ENCODE data around the gene TINAGL1. TPM values are rescaled to one million over a fixed set of nuclear protein-coding genes. Genes with fewer than 3 reads are reported as not detected.
A peak's percentile ranks its signal among the peaks of the same experiment; 100 is the strongest.

TINAGL1 gene
- total and polyA plus RNA-seq, 2 of the 13 experiments (the other 11 are each of a cell fraction or from before 2014, with no cell fraction given) = 24.7 to 76.8 TPM

- TF ChIP-seq ZNF770 (CRISPR knock-in tag; IDR thresholded peaks at IDR 0.05) = no peak
- peak; percentile 37; the same call in 1 of the 2 replicates for TF ChIP-seq TBX2 (CRISPR knock-in tag; IDR thresholded peaks at IDR 0.05; ENCODE audit: borderline replicate concordance)
- 0 out of 2 replicates have a peak, but pooled peaks have one; percentile 34 for TF ChIP-seq ZNF292 (CRISPR knock-in tag; IDR thresholded peaks at IDR 0.05; ENCODE audit: borderline replicate concordance, low read depth)
- 0 out of 2 replicates have a peak, but pooled peaks have one; percentile 34 for TF ChIP-seq ZNF441 (CRISPR knock-in tag; IDR thresholded peaks at IDR 0.05; ENCODE audit: borderline replicate concordance)
- TF ChIP-seq FOXO1 (CRISPR knock-in tag; IDR thresholded peaks at IDR 0.05) = no peak
- TF ChIP-seq ZSCAN31 (CRISPR knock-in tag; IDR thresholded peaks at IDR 0.05; ENCODE audit: low read depth) = 0 out of 2 replicates have a peak, but pooled peaks have one; percentile 25
- TF ChIP-seq TMF1 (CRISPR knock-in tag; IDR thresholded peaks at IDR 0.05; ENCODE audit: low read depth) = no peak
- no peak for TF ChIP-seq FOXO4 (CRISPR knock-in tag; conservative IDR thresholded peaks at IDR 0.05)
- peak; percentile 56 for TF ChIP-seq ZNF687 (CRISPR knock-in tag; IDR thresholded peaks at IDR 0.05)
- no peak for TF ChIP-seq SALL1 (CRISPR knock-in tag; IDR thresholded peaks at IDR 0.05)
- TF ChIP-seq ZNF773 (CRISPR knock-in tag; IDR thresholded peaks at IDR 0.05; ENCODE audit: borderline replicate concordance) = no peak
- TF ChIP-seq MYPOP (CRISPR knock-in tag; IDR thresholded peaks at IDR 0.05) = no peak
- TF ChIP-seq ZNF264 (CRISPR knock-in tag; IDR thresholded peaks at IDR 0.05) = no peak
- peak; percentile 69; the same call in 1 of the 2 replicates for TF ChIP-seq ZBTB7B (CRISPR knock-in tag; IDR thresholded peaks at IDR 0.05)
- peak; percentile 82 for TF ChIP-seq CTCF (CRISPR knock-in tag; IDR thresholded peaks at IDR 0.05)
Observed at GRCh38 chr1:31617916-31618746, 41.8 kb downstream of the TINAGL1 start (continued).

All from HepG2 (cell line).